GM18505 (cell line): ENCODE data around the gene EEF1G.
"Not testable (repeated sequence)": the region's sequence is repeated elsewhere in the genome, so short reads cannot be mapped to it uniquely, and the experiment has no call there.

ENCODE experiments used
- ATAC-seq: cut with Tn5 transposase; IDR thresholded peaks from one replicate; pipeline ENCODE4 v1.9.1; 2021; ENCODE audit not compliant: unreplicated experiment
- POLR2A ChIP-seq: IDR thresholded peaks from 4 replicates; pipeline ENCODE4 v1.6.1; 2011; ENCODE audit warnings: borderline replicate concordance; ENCODE audit not compliant: insufficient read depth, insufficient read length; ENCODE audit errors: extremely low read depth

EEF1G gene

GRCh38 chr11:62552485-62553079 is 21.1 kb downstream of the EEF1G start:
- no peak for ATAC-seq
- no peak for TF ChIP-seq POLR2A

GRCh38 chr11:62550478-62550877 is 23.2 kb downstream of the EEF1G start:
- not testable (repeated sequence) for ATAC-seq

GRCh38 chr11:62548545-62549335 is 25.0 kb downstream of the EEF1G start:
- ATAC-seq, result no peak

GRCh38 chr11:62547691-62548281 is 25.9 kb downstream of the EEF1G start:
- ATAC-seq, result no peak
- no peak for TF ChIP-seq POLR2A

More at GRCh38 chr11:62548545-62549335, 25.0 kb downstream of the EEF1G start:
- no peak for TF ChIP-seq POLR2A

GRCh38 chr11:62546929-62547625 is 26.6 kb downstream of the EEF1G start:
- no peak for ATAC-seq
- TF ChIP-seq POLR2A, result no peak

GRCh38 chr11:62546244-62546928 is 27.3 kb downstream of the EEF1G start, which contains the start of gene AHNAK:
Gene AHNAK, minus strand, starts transcription at chr11:62546806. Its CDS starts 10,708 bp downstream, at chr11:62536098.
- TF ChIP-seq POLR2A, result peak; percentile 66
- ATAC-seq, result peak; percentile 31

GRCh38 chr11:62545437-62546243 is 28.1 kb downstream of the EEF1G start:
- ATAC-seq, result no peak
- no peak for TF ChIP-seq POLR2A

- TF ChIP-seq POLR2A, result peak; percentile 16
- no peak for ATAC-seq
These were observed 28.9 kb downstream of the EEF1G start for GRCh38 chr11:62544581-62545436.

GRCh38 chr11:62543680-62544444 is 29.8 kb downstream of the EEF1G start:
- no peak for TF ChIP-seq POLR2A
- ATAC-seq, result no peak

- no peak for ATAC-seq
- TF ChIP-seq POLR2A, result no peak
These were observed 30.7 kb downstream of the EEF1G start for GRCh38 chr11:62542750-62543567.
